HT1080 (cell line): ENCODE data around the gene FA2H. TPM values are rescaled to one million over a fixed set of nuclear protein-coding genes. Genes with fewer than 3 reads are reported as not detected.
"Not testable (repeated sequence)": the region's sequence is repeated elsewhere in the genome, so short reads cannot be mapped to it uniquely, and the experiment has no call there.

ENCODE experiments used
- DNase-seq: peaks from one replicate; pipeline ENCODE4 v3.0.0-alpha.2; 2015; ENCODE audit warnings: low read depth
- total RNA-seq: library from RNA; depleted of rRNA; stranded (reverse); fragments of >200 nt; shearing (Covaris generic); gene quantifications from 2 replicates; pipeline ENCODE4 v1.2.3, GENCODE V29; 2014; rRNA removed

The FA2H gene
- total RNA-seq, 1 experiment from 2014 or later: 0.14 TPM

DNA sequence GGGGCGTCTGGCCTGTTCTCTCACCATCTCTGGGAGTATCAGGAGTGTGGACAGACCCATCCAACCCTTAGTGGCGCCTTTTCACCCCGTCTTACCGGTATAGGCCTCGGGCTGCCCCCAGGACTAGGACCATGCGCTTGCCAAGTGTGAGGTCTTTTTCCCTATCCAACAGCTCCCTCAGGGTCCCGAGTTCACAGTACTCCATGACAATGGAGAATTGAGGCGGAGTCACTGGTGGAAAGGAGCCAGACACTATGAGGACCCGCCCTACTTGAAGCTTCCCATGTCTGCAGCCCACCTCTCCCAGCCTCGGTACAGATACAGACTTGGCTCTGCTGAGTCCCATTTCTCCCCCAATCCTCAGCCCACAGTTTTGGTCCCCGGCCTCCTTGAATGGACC is 92.1 kb downstream of the FA2H start:
- DNase-seq: no peak

DNA sequence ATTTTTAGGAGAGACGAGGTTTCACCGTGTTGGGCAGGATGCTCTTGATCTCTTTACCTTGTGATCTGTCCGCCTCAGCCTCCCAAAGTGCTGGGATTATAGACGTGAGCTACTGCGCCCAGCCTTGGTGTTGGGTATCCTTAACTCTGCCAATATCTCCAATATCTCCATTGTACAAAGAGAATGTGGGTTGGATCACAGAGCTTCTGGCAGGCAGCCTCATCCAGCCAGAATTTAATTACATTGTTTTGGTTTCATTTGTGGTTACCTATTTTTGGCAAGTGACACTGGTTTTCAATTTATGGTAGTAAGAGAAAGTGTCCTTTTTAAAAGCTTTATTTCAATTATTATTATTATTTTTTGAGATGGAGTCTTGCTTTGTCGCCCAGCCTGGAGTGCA is 93.9 kb downstream of the FA2H start:
- DNase-seq: no peak

DNA sequence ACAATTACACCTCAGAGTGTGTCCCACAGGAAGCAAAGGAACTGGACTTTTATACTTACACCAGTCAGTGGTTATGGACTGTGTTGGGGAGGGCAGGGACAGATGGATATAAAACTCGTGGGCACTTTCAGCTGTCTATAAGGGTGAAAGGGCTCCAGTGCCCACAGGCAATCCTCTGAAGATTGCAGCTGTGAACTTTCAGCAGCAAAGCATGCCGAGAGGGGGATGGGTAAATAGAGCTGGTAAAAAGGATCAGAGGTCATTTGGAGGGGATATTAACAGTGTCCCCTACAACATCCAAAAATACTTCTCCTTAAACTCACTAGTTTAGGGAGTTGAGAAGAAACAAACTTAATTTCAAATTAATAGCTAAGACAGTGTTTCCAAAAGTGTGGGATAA is 94.6 kb downstream of the FA2H start:
- DNase-seq: no peak

DNA sequence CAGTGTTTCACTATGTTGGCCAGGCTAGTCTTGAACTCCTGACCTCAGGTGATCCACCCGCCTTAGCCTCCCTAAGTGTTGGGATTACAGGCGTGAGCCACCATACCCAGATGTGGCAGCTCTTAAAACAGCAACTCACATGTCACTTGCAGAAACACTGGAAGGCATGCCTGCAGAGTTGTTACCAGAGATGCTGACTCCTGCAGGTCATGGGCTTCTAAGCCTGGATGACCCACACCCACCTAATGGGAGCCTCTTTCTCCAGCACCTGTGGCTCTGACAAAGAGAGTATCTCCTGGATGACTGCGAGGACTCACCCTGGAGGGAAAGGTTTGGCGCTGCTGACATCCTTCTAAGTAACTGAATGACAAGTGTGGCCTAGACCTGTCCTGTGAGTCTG is 96.8 kb downstream of the FA2H start:
- no peak for DNase-seq

DNA sequence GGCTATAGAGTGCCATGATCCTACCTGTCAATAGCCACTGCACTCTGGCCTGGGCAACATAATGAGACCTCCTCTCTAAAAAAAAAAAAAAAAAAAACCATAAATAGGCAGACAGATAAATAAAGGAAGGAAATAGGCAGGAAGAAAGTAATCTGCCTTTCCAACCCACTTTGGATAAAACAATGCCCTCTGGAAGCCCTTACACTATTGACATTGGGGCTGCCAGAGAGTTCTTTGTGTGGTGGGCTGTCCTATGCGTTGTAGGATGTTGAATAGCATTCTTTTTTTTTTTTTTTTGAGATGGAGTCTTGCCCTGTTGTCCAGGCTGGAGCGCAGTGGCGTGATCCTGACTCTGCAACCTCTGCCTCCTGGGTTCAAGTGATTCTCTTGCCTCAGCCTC is 100.7 kb downstream of the FA2H start:
- DNase-seq: no peak

DNA sequence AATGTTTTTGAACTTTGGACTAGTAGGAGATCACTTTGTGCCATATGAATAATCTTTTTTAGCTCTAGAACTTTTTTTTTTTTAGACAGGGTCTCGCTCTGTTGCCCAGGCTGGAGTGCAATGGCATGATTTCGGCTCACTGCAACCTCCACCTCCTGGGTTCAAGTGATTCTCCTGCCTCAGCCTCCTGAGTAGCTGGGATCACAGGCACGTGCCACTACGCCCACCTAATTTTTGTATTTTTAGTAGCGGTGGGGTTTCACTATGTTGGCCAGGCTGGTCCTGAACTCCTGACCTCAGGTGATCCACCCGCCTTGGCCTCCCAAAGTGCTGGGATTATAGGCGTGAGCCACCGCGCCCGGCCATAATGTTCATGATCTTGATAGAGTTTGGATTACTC is 105.7 kb downstream of the FA2H start:
- not testable (repeated sequence) for DNase-seq

DNA sequence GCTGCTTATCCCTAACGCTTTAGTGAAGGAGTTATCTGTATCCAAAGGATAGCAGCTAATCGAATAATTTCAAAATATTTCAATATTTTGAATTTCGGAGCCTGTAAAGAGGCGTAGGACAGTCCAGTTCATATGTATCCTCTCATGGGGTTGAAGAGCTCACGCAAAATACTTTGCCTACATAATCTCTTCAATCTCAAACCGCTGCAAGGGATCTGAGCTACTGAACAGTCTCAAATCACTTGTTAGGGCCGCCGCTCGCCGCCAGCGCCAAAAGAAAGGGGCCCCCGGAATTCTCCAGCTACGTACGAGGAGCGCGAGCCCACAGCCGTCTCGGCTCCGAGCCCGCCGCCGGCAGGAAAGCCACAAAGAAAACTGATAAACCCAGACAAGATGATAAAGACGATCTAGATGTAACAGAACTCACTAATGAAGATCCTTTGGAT is 107.3 kb downstream of the FA2H start:
- peak; percentile 45 for DNase-seq

DNA sequence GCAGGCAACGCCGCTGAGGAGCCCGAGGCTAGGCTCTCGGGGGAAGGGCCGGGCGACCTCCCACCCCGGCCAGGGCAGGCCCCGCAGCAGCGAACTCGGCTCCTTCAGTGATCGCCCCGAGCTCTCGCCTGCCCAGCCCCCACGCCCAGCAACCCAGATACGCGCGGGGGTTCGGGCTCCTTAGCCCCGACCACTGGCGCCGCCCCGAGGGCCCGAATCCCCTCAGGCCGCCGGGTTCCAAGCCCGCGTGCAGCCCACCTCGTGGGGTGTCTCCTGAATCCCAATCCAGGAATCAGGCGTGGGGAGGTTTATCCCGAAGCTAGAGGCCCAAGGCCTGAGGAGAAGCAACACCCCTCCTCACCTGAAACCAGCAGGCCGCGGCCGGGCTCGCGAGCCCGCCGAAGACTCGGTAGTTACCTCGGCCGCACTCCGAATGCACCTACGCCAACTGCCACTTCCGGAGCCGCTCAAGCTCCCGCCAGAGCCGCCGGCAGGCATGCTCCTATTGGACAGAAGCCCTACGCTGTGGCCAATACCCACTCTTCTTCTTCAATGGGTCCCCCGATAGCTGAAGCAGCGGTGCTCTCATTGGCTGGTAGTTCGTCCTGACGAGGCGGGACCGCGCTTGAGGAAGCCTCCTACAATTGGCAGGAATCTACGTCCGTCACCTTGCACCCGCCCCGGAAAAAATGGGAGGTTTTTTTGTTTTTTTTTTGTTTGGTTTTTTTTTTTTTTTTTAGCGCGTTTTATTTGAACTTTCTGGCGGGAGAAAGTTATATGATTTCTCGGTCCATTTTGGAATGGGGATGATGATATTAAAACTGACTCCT is 108.0 kb downstream of the FA2H start, which contains the start of gene RFWD3:
Gene RFWD3, minus strand, starts transcription at position 453 of the 830 bp plus-strand sequence. CDS start 5,428 bp downstream, outside the sequence.
- peak; percentile 97 for DNase-seq

DNA sequence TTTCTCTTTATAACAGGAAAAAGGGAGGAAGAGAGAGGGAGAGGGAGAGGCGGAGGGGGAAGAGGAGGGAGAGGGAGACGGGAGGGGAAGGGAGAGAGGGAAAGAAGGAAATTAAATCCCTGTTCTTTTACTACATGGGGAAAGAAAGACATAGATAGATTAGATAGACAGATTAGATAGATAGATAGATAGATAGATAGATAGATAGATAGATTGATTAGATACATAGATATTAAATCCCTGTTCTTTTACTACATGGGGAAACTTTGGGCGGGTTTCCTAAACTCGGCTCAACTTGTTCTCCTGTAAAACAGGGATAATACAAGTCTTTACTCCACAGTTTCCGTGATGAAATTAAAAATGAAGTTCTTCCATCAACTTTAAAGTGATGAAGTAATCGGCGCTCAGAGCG is 108.6 kb downstream of the FA2H start:
- no peak for DNase-seq

Other genes with a start within 250 kb of the FA2H start
- gene GLG1, start 167.7 kb downstream of the FA2H start, total RNA-seq: 50.5 and 65.6 TPM in 2 replicates
- gene RFWD3, start 107.9 kb downstream of the FA2H start, total RNA-seq: 41.9 and 64.9 TPM in 2 replicates
- 54.9 and 57.4 TPM in 2 replicates for gene MLKL, start 74.0 kb downstream of the FA2H start, total RNA-seq
- gene WDR59, start 210.3 kb upstream of the FA2H start, total RNA-seq: 13.7 and 22.1 TPM in 2 replicates
- gene ZNRF1, start 224.2 kb upstream of the FA2H start, total RNA-seq: 27.8 and 29.5 TPM in 2 replicates